HG02970 (cell line): ENCODE results near the gene FAM222B.

Experiments used
- ATAC-seq: cut with Tn5 transposase; IDR thresholded peaks from one replicate; pipeline ENCODE4 v1.9.1; 2021; ENCODE audit warnings: mild to moderate bottlenecking, moderate library complexity, moderate number of reproducible peaks; ENCODE audit not compliant: unreplicated experiment, low FRiP score

The FAM222B gene

GRCh38 chr17:28717578-28718332 is 124.8 kb downstream of the FAM222B start, which contains the start of gene RAB34:
Gene RAB34, minus strand, starts transcription at chr17:28717868. Its CDS starts 602 bp downstream, at chr17:28717266.
- ATAC-seq = no peak

GRCh38 chr17:28716740-28717577 is 125.6 kb downstream of the FAM222B start:
- ATAC-seq = no peak

DNA sequence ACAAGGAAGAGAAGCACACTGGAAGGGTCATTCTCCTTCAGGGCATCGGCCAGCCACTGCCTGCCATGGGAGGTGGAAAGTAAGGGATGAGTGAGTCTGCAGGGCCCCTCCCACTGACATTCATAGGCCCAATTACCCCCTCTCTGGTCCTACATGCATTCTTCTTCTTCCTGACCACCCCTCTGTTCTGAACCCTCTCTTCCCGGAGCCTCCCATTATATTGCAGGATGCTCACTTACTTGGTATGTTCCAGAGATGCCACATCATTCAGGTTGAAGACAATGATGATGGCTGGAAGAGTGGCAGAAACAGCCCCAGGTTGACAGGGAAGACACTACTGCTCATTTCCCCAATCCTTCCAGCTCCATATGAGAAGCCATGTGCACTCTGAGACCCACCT is 127.4 kb downstream of the FAM222B start:
- ATAC-seq = no peak

- ATAC-seq = no peak
These were observed 128.3 kb downstream of the FAM222B start for GRCh38 chr17:28714281-28714680.

- no peak for ATAC-seq
These were observed 129.7 kb downstream of the FAM222B start for GRCh38 chr17:28712705-28713415.

GRCh38 chr17:28712032-28712704 is 130.4 kb downstream of the FAM222B start:
- ATAC-seq = no peak

- ATAC-seq = peak; percentile 6
These were observed 130.9 kb downstream of the FAM222B start, which contains the start of gene PROCA1 for GRCh38 chr17:28711723-28712031. Gene PROCA1, minus strand, starts transcription at chr17:28711888. Its CDS starts 228 bp downstream, at chr17:28711660.

DNA sequence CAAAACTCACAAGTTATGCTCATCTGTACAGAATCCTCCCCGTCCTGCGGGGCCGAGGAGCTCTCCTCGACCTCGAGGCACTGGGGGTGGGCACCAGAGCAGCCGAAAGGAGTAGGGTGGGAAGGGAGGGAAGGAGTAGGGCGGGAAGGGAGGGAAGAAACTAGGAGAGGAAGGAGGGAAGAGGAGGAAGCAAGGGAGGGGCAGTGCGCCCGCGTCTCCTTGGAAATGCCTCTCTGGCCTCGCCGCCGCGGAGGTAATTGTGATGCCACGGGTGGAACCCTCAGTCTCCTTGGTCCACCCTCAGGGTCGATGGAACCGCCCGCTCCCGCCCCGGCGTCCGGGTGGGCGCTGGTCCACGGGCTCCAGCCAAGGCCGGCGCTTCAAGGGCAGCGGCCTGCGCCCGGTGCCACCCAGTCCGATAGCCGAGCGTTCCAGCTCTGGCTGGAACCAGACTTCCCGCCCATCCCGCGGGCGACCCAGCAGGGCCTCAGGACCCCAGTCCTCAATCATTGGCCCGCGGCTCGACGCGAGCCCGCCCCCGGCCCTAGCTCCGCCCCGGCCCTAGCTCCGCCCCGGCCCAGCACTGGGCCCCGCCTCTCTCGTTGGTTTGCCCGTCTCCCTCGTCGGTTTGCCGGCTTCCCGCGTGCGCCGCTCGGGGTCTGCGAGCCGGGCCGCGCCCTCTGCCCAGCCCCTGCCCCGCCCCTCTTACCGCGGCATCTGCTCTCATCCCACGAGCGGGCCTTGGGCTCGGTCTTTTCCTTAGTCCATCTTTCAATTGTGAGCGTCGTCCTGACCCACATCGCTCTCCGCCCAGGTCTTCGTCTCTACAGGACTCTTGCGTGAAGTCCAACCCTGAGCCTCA is 131.5 kb downstream of the FAM222B start:
- ATAC-seq = peak; percentile 65

- no peak for ATAC-seq
These were observed 135.3 kb downstream of the FAM222B start for GRCh38 chr17:28707339-28707720.

DNA sequence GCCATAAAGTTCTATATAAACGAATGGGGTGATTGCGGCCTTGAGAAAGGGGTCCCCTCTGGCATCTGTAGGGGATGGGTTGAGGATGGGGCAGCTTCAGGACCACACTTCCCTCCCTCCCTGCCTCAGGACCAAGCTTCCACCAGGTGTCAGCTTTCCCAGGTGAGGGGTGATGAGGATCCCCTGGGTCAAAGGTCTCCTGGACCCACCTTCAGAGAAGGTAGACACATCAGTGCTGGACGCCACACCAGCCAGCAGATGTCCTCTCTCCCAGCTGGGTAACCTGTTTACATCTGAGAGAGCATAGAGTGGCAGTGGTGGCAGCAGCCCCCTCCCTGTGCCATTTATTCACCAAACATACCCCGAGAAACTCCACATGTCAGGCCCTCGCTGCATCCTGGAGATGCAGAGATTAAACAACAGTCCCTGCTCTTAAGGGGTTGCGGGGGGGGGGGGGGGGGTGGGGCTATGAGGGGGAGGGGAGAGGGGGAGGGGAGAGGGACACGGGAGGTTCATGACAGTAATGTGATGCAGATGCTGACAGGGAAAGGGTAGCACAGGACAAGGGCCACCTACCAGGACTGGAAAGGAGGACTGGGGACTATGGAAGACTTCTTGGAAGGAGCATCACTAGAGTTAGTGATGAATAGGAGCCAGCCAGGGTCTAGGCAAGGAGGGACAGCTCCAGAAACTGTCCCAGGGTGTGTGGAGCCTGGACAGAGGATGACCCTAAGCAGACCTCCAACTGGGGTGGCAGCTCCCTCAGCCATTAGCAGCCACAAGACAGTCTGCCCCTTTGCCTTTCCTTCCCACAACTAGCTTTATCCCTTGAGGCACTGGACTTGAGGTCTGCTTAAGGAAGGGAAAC is 135.9 kb downstream of the FAM222B start:
- ATAC-seq = no peak
